ENCODE results near the gene TRIM27.
A peak's percentile ranks its signal among the peaks of the same experiment; 100 is the strongest.
"Not testable (repeated sequence)": the region's sequence is repeated elsewhere in the genome, so short reads cannot be mapped to it uniquely, and the experiment has no call there.

TRIM27 gene

DNA sequence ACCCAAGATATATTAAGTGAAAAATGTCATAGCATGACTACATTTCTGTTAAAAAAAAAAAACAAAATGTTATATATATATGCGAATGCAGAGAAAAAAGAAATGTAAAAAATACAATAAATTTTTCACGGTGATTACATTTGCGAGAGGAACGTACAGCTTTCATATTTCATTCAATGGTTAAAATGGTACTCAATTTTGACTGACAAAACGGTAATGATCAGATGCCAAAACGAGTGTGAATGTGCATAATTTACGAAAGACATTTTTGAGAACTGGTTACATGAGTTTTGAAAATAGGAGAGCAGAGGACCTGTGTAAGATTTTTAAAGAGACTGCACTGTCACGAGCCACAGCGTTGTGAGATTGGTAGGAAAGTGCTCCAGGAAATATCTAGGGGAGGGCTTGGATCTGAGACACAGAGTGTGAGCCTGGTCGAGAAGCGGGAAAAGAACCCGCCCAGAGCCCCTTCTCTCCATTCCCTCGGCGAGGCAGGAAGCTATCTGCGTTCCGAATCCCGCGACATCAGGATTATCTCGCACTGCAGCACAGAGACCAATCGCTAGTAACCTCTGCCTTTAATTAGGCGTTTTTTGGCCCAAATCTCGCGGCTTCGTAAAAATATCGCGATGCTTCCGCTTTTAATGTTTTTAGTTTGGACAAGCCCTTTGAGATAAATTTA lies 28.5 kb downstream of the TRIM27 start:
- DNase-seq: peak; percentile 83

DNA sequence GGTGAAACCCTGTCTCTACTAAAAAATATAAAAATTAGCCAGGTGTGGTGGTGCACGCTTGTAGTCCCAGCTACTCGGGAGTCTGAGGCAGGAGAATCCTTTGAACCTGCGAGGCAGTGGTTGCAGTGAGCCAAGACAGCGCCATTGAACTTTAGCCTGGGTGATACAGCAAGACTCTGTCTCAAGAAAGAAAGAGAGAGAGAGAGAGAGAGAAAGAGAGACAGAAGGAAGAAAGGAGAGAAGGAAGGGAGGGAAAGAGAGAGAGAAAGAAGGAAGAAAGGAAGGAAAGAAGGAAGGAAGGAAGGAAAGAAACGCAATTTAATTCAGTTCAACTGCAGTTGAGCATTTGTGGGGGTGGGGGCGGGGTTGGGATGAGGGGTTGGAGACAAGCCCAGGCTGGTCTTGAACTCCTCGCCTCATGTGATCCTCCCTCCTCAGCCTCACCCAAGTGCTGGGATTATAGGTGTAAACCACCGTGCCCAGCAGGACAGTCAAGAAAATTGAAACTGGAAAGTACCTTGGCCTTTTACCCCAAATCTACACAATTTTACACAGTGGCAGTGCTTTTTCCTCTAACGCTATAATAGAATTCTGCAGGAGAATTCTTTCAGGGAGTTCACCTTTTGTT lies 30.5 kb downstream of the TRIM27 start:
- no peak for DNase-seq

GRCh38 chr6:28892525-28892924 lies 31.3 kb downstream of the TRIM27 start:
- no peak for DNase-seq

DNA sequence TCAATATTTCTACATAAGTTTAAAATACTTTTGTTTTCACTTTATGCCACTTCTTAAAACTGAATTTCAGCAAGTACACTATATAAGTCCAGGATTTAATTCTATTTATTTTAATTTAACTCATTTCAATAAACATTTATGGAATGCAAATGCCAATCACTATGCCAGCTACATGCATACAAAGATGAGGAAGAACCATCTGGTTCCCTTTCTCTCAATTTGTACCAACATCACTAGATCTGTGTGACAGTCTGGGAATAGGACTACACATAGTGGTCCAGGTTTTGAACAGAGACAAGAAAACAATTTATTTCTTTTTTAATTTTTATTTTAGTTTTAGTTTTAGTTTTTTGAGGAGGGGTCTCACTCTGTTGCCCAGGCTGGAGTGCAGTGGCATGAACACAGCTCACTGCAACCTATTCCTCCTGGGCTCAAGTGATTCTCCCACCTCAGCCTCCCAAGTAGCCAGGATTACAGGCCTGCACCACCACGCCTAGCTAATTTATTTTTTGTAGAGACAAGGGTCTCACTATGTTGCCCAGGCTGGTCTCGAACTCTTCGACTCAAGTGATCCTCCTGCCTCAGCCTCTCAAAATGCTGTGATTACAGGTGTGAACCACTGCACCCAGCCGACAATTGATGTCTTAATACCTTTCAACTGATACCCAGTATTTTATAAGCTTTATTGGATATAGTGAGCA lies 35.8 kb downstream of the TRIM27 start:
- no peak for DNase-seq

DNA sequence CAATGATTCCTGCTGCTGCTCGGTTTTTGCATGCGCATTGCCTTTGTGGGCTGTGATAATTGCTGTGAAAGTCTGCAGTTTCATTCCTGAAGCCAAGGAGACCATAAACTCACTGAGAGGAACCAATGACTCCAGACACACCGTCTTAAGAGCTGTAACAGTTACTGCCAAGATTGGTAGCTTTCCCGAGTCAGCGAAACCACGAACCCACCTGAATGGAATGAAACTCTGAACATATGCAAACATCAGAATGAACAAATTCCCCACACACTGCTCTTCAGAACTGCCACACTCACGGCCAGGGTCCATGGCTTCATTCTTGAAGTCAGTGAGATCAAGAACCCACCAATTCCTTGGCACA lies 37.7 kb downstream of the TRIM27 start:
- DNase-seq: no peak

GRCh38 chr6:28884423-28885131 lies 39.2 kb downstream of the TRIM27 start:
- DNase-seq: peak; percentile 46

GRCh38 chr6:28880894-28881780 lies 42.6 kb downstream of the TRIM27 start:
- DNase-seq: peak; percentile 18

DNA sequence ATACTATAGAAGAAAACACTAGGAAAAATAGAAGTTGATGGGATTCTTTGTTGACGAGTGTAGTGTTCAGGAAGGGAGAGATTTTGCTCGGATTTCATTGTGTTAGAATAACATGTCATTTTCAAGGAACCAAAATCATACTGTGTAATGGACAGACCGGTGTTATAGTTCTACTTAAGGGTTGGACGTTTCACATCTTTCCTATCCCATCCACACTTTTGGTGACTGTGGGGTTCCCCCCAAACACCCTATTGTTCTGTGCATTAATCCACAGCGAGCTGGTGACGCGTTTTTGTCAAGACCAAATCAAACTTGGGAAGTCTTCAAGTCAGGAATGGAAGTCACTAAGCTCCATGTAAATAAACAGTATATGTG lies 43.3 kb downstream of the TRIM27 start:
- no peak for DNase-seq

- DNase-seq: no peak
These were observed 47.1 kb downstream of the TRIM27 start for GRCh38 chr6:28876710-28877109.

- no peak for DNase-seq
These were observed 48.5 kb downstream of the TRIM27 start for GRCh38 chr6:28875191-28875747.

DNA sequence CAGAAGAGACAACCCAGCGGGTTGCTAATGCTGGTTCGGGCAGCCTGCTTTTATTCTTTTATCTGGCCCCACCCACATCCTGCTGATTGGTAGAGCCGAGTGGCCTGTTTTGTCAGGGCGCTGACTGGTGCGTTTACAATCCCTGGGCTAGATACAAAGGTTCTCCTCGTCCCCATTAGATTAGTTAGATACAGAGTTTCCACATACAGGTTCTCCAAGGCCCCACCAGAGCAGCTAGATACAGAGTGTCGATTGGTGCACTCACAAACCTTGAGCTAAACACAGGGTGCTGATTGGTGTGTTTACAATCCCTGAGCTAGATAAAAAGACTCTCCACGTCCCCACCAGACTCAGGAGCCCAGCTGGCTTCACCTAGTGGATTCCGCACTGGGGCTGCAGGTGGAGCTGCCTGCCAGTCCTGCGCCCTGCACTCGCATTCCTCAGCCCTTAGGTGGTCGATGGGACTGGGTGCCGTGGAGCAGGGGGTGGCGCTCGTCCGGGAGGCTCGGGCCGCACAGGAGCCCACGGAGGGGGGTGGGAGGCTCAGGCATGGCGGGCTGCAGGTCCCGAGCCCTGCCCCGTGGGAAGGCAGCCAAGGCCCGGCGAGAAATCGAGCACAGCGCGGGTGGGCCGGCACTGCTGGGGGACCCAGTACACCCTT lies 51.5 kb downstream of the TRIM27 start:
- DNase-seq: not testable (repeated sequence)

DNA sequence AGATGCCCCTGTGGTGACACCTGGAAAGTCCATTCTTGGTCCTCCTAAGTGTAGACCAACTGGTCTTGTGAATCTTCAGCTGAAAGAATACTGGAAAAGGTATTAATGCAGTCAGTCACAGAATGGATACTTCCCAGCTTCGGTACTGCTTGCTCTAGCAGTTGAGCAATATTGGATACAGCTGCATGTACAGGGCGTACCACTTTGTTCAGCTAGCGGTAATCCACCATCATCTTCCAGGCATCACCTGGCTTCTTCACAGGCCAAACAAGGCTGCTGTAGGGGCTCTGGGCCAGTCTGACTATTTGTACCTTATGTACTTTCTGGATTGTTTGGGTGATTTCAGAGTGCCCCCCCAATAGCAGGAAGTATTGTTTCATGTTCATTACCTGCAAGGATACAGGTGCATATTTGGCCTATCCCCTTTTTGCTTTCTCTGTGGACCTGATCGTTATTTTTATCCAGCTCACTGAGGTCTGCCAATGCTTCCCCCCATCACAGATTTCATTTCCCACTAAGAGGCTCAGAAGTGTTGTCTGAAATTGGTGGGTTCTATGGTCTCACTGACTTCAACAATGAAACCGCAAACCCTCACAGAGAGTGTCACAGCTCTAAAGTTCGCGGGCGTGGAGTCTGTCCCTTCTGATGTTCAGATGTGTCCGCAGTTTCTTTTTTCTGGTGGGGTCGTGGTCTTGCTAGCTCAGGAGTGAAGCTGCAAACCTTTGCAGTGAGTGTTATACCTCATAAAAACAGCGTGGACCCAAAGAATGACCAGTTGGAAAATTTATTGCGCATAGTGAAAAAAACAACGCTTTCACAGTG lies 52.2 kb downstream of the TRIM27 start:
- no peak for DNase-seq

DNA sequence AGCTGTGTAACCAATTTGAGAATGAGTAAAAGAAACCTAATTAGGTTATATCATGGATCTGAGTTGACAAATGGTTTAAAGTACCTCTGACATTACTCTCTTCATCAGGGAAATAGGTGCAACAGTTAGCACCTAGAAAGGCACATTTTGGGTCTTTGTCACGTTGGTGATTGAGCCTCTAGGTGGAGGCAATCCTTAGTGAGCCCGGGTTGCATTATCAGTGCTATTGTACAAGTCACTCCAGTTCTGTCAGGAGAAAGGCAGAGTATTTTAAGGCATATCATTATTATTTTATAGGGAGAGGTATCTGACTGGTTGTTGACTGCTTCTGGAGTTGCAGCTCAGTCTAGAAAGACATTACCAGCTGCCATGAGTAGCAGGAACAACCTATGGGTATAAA lies 54.9 kb downstream of the TRIM27 start:
- DNase-seq: no peak

- no peak for DNase-seq
These were observed 56.7 kb downstream of the TRIM27 start for GRCh38 chr6:28867086-28867409.

DNA sequence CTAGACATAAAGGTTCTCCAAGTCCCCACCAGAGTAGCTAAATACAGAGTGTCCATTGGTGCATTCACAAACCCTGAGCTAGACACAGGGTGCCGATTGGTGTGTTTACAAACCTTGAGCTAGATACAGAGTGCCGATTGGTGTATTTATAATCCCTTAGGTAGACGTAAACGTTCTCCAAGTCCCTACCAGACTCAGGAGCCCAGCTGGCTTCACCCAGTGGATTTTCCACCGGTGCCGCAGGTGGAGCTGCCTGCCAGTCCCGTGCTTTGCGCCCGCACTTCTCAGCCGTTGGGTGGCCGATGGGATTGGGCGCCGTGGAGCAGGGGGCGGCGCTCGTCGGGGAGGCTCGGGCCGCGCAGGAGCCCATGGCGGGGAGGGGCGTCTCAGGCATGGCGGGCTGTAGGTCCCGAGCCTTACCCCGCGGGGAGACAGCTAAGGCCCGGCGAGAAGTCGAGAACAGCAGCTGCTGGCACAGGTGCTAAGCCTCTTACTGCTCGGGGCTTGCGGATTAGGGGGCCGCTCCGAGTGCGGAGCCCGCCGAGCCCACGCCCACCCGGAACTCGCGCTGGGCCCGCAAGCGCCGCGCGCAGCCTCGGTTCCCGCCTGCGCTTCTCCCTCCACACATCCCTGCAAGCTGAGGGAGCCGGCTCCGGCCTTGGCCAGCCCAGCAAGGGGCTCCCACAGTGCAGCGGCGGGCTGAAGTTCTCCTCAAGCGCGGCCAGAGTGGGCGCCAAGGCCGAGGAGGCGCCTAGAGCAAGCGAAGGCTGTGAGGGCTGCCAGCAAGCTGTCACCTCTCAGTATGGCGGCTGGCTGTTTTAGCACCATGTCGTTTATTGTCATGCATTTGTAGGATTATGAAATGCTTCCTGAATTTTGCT lies 57.3 kb downstream of the TRIM27 start:
- peak; percentile 62 for DNase-seq

- DNase-seq: peak; percentile 35
These were observed 58.2 kb downstream of the TRIM27 start for GRCh38 chr6:28865401-28866204.

DNA sequence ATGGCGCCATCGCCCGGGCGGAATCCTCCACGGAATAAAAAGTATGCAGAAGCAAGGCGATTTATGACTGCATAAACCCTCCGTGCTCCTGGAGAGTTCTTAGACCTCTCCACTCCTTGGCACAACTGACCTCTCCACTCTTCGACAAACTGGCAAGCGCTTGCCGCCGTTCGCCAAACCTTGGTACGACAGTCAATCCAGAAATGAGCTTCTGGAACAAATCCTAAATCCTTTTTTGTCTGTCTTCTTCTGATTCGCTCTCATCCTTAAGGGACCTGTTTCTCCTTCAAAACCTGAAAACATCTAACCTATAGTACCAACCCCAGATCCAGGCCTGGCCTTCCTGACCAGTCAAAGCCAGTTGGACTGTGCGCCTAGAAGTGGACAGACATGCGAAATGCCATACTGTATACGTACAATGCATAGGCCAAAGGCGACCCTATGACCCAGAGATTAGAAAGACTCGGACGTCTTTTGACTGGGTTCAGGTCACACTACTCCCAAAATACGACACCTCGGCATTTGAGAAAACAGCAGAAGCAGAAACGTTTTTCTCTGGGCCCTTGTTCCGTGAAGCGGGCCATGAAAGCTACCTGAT lies 59.4 kb downstream of the TRIM27 start:
- no peak for DNase-seq

DNA sequence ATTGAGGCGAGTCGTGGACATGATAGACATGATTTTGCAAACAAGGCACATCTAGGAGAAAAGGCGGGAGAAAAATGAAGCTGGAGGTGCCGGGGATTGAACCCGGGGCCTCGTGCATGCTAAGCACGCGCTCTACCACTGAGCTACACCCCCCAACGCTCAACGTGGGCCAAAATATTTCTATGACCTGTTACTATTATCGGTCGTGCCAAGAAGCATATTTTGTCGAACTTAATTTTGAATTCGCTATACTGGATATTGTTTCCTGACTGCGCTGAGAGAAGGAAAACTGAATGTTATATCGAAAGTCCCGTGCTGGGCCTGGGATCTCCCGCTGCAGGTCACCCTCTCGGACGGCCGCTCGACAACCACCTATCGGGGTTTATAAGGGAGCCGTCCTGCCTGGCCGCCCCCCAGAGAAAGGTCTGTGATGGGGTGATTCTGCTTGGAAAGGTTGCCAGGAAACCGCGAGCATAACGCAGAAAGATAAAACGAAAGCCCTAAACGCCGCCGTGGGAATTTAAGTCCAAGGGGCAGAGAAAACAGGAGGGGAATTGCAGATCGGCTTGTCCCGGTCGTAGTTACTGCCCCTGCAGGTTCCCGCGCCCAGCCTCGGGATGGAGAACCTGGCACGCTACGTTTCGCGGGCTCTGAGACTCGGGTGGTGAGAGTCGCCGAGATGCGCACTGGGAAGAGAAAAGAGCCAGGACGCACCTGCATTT lies 60.0 kb downstream of the TRIM27 start:
- peak; percentile 68 for DNase-seq
